Effector memory CD4-positive, alpha-beta T cell (primary cell): ENCODE results near the gene FNDC1.
"Not testable (repeated sequence)": the region's sequence is repeated elsewhere in the genome, so short reads cannot be mapped to it uniquely, and the experiment has no call there.

Experiments
- DNase-seq, 3 donors: peaks; one replicate each; pipeline ENCODE4 v3.0.0-alpha.2; 2020
- H3K27ac ChIP-seq: 2 replicates; pipeline ENCODE4 v1.7.0; 2013; ENCODE audit warnings: mild to moderate bottlenecking, low read length, moderate library complexity; ENCODE audit not compliant: insufficient read depth, poor library complexity, severe bottlenecking
- H3K27me3 ChIP-seq: replicated peaks from 2 replicates; pipeline ENCODE4 v1.7.0; 2013; ENCODE audit warnings: mild to moderate bottlenecking, low read length; ENCODE audit not compliant: insufficient read depth, control insufficient read depth, poor library complexity, severe bottlenecking
- H3K36me3 ChIP-seq: 2 replicates; pipeline ENCODE4 v1.7.0; 2013; ENCODE audit warnings: mild to moderate bottlenecking, low read length, moderate library complexity; ENCODE audit not compliant: control insufficient read depth, insufficient read depth
- H3K4me1 ChIP-seq: 2 replicates; pipeline ENCODE4 v1.7.0; 2013; ENCODE audit warnings: low read length, mild to moderate bottlenecking; ENCODE audit not compliant: control insufficient read depth, insufficient read depth, poor library complexity, severe bottlenecking
- H3K4me3 ChIP-seq: 2 replicates; pipeline ENCODE4 v1.7.0; 2013; ENCODE audit warnings: low read length, low read depth, mild to moderate bottlenecking; ENCODE audit not compliant: insufficient read depth, poor library complexity, severe bottlenecking
- H3K9me3 ChIP-seq: 2 replicates; pipeline ENCODE4 v1.7.0; 2013; ENCODE audit warnings: mild to moderate bottlenecking, low read length, moderate library complexity; ENCODE audit not compliant: control insufficient read depth

The FNDC1 gene

GRCh38 chr6:159262586-159262985, 93.4 kb downstream of the FNDC1 start:
- H3K36me3 ChIP-seq, result no peaks in the 10 kb centered on the region
- DNase-seq, result no peak
- no peaks in the 10 kb centered on the region for H3K27me3 ChIP-seq
- no peaks in the 10 kb centered on the region for H3K9me3 ChIP-seq
- no peak overlapping the region for H3K27ac ChIP-seq
- no peak overlapping the region for H3K4me3 ChIP-seq
- H3K4me1 ChIP-seq, result no peaks in the 10 kb centered on the region

- no peak overlapping the region for H3K4me3 ChIP-seq
- H3K36me3 ChIP-seq, result no peaks in the 10 kb centered on the region
- no peak for DNase-seq
- H3K27ac ChIP-seq, result no peak overlapping the region
- no peaks in the 10 kb centered on the region for H3K27me3 ChIP-seq
- H3K4me1 ChIP-seq, result no peaks in the 10 kb centered on the region
- no peaks in the 10 kb centered on the region for H3K9me3 ChIP-seq
Measured at GRCh38 chr6:159267165-159267564, 98.0 kb downstream of the FNDC1 start.

- no peak for DNase-seq
- no peak overlapping the region for H3K4me3 ChIP-seq
- H3K27me3 ChIP-seq, result no peaks in the 10 kb centered on the region
- H3K9me3 ChIP-seq, result no peaks in the 10 kb centered on the region
- no peaks in the 10 kb centered on the region for H3K36me3 ChIP-seq
- H3K27ac ChIP-seq, result no peak overlapping the region
- no peaks in the 10 kb centered on the region for H3K4me1 ChIP-seq
Measured at GRCh38 chr6:159268511-159268910, 99.3 kb downstream of the FNDC1 start.

- Histone ChIP-seq H3K36me3 (no peaks in the 10 kb centered on the region), H3K4me3 (no peak overlapping the region), H3K27me3 (no peaks in the 10 kb centered on the region), H3K9me3 (no peaks in the 10 kb centered on the region), H3K4me1 (no peaks in the 10 kb centered on the region), H3K27ac (no peak overlapping the region)
- DNase-seq, result no peak
Measured at GRCh38 chr6:159271257-159271656, 102.1 kb downstream of the FNDC1 start.

GRCh38 chr6:159278626-159279025, 109.4 kb downstream of the FNDC1 start:
- DNase-seq, result no peak
- Histone ChIP-seq H3K36me3 (no peaks in the 10 kb centered on the region), H3K9me3 (no peaks in the 10 kb centered on the region), H3K27ac (no peak overlapping the region), H3K4me1 (no peaks in the 10 kb centered on the region), H3K4me3 (no peak overlapping the region), H3K27me3 (no peaks in the 10 kb centered on the region)

- Histone ChIP-seq H3K36me3 (no peaks in the 10 kb centered on the region), H3K9me3 (no peaks in the 10 kb centered on the region), H3K4me1 (no peaks in the 10 kb centered on the region), H3K4me3 (no peak overlapping the region), H3K27me3 (no peaks in the 10 kb centered on the region), H3K27ac (no peak overlapping the region)
- DNase-seq, result no peak
Measured at GRCh38 chr6:159279790-159280277, 110.6 kb downstream of the FNDC1 start.

- no peaks in the 10 kb centered on the region for H3K27me3 ChIP-seq
- H3K4me3 ChIP-seq, result no peak overlapping the region
- no peak for DNase-seq
- no peaks in the 10 kb centered on the region for H3K9me3 ChIP-seq
- H3K27ac ChIP-seq, result no peak overlapping the region
- H3K4me1 ChIP-seq, result no peaks in the 10 kb centered on the region
- H3K36me3 ChIP-seq, result no peaks in the 10 kb centered on the region
Measured at GRCh38 chr6:159282421-159282820, 113.2 kb downstream of the FNDC1 start.

GRCh38 chr6:159284661-159285060, 115.5 kb downstream of the FNDC1 start:
- not testable (repeated sequence) for DNase-seq, H3K4me1 ChIP-seq, H3K27me3 ChIP-seq, H3K9me3 ChIP-seq, H3K27ac ChIP-seq, H3K36me3 ChIP-seq, H3K4me3 ChIP-seq

GRCh38 chr6:159298840-159299239, 129.6 kb downstream of the FNDC1 start:
- Histone ChIP-seq H3K4me3 (no peak overlapping the region), H3K27ac (no peak overlapping the region), H3K9me3 (no peaks in the 10 kb centered on the region), H3K4me1 (no peaks in the 10 kb centered on the region), H3K27me3 (no peaks in the 10 kb centered on the region), H3K36me3 (no peaks in the 10 kb centered on the region)
- no peak for DNase-seq

- no peak for DNase-seq
- Histone ChIP-seq H3K27ac (no peak overlapping the region), H3K27me3 (no peaks in the 10 kb centered on the region), H3K9me3 (no peaks in the 10 kb centered on the region), H3K4me1 (no peaks in the 10 kb centered on the region), H3K36me3 (no peaks in the 10 kb centered on the region), H3K4me3 (no peak overlapping the region)
Measured at GRCh38 chr6:159299566-159299965, 130.4 kb downstream of the FNDC1 start.

GRCh38 chr6:159301277-159301676, 132.1 kb downstream of the FNDC1 start:
- H3K4me3 ChIP-seq, result no peak overlapping the region
- H3K4me1 ChIP-seq, result no peaks in the 10 kb centered on the region
- H3K36me3 ChIP-seq, result no peaks in the 10 kb centered on the region
- no peak overlapping the region for H3K27ac ChIP-seq
- no peak for DNase-seq
- no peaks in the 10 kb centered on the region for H3K27me3 ChIP-seq
- no peaks in the 10 kb centered on the region for H3K9me3 ChIP-seq
